BLaER1 treated with 17β-estradiol and CSF1 and Interleukin-3, amounts not matched to agents 10 nM and 100 nM (cell line): ENCODE measurements around the gene NFKBIE.

Experiments used
- H3K27ac ChIP-seq, 11 experiments: shearing (Covaris generic); formaldehyde crosslinking; 2 replicates each; pipeline ENCODE4 v1.8.1; 2022
- H3K27me3 ChIP-seq, 11 experiments: shearing (Covaris generic); formaldehyde crosslinking; 2 replicates each; pipeline ENCODE4 v1.8.1; 2022
- H3K36me3 ChIP-seq, 11 experiments: shearing (Covaris generic); formaldehyde crosslinking; 2 replicates each; pipeline ENCODE4 v1.8.1; 2022
- H3K4me1 ChIP-seq, 10 experiments: shearing (Covaris generic); formaldehyde crosslinking; 2 replicates each; pipeline ENCODE4 v1.8.1; 2022
- H3K4me2 ChIP-seq, 11 experiments: shearing (Covaris generic); formaldehyde crosslinking; 2 replicates each; pipeline ENCODE4 v1.8.1; 2022
- H3K4me3 ChIP-seq, 10 experiments: shearing (Covaris generic); formaldehyde crosslinking; 2 replicates each; pipeline ENCODE4 v1.8.1; 2022
- H3K9ac ChIP-seq, 11 experiments: shearing (Covaris generic); formaldehyde crosslinking; 2 replicates each; pipeline ENCODE4 v1.8.1; 2022
- H3K9me3 ChIP-seq, 11 experiments: shearing (Covaris generic); formaldehyde crosslinking; replicated peaks in 1 of 11; 2 replicates each; pipeline ENCODE4 v1.8.1; 2022
- H4K20me1 ChIP-seq, 11 experiments: shearing (Covaris generic); formaldehyde crosslinking; 2 replicates each; pipeline ENCODE4 v1.8.1; 2022
- Cebpa-rat ChIP-seq, 11 experiments: shearing (Covaris generic); IDR thresholded peaks; 2 replicates each; pipeline ENCODE4 v1.8.1; 2022

The NFKBIE gene

DNA sequence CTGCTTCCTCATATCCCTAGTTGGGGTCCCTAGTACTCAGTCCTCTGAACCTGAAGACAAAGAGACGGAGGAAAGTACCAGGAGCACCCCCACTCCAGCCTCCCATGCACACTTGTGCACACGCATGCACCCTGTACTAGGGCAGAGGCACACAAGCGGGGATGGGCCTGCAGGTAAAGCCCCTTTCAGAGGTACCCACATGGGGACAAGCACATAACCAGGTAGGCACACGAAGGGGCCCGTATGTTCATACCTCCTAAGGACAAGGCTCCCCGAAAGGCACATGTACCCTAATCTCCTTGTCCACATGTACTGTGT, 6.0 kb upstream of the NFKBIE start:
- no peak overlapping the region for H3K9ac ChIP-seq
- H3K4me2 ChIP-seq, result peak overlapping the region; percentile 80 to 93 (median 88); a peak in 20 of 22 replicates
- H3K27ac ChIP-seq, result no peak overlapping the region
- H3K9me3 ChIP-seq, result no peaks in the 10 kb centered on the region
- H4K20me1 ChIP-seq, result peaks cover 0 to 57% (median 15%) of the 10 kb centered on the region in 11 experiments; a peak in 10 of 22 replicates
- no peaks in the 10 kb centered on the region for H3K36me3 ChIP-seq
- peak overlapping the region in 9 of 10 experiments; percentile 54 to 72 (median 62); a peak in 10 of 20 replicates for H3K4me3 ChIP-seq
- H3K27me3 ChIP-seq, result peaks cover 64 to 84% (median 71%) of the 10 kb centered on the region in 11 experiments
- no peak for TF ChIP-seq Cebpa-rat (IDR thresholded peaks at IDR 0.05)
- H3K4me1 ChIP-seq, result peaks cover 11 to 35% (median 20%) of the 10 kb centered on the region in 10 experiments

DNA sequence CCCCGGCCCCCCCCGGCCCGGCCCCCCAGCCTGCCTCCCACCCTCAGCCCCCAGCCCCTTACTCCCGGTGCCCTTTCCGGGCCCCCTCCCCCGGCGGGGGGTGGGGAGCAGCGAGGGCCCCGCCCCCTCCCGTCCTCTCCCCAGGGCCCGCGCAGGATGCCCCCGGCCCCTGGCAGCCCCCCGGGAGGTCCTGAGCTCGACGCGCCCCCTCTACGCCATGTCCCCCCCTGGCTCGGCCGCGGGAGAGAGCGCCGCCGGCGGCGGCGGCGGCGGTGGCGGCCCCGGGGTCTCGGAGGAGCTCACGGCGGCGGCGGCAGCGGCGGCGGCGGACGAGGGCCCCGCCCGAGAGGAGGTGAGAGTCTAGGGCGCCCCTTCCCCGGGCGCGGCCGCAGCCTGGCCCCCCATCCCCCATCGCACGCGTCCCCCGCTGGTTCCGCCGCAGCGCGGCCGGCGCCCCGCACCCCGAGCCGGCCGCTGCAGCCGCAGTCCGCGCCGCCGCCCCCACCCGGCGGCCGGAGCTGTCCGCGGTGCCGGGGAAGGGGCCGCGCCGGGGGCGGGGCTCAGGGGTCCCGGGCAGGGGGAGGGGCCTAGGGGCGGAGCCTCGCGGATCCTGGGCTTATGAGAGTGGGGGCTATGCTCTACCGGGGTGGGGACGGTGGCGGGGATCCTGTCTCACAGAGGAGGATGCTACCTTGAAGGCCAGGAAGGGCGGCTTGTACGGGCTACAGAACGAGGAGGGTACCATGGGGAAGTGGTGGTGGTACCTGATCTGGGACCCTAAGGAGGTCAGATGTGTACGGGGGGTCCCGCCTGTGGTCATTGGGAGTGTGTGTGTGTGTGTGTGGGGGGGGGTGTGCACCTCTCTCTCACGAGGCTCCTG, 5.4 kb upstream of the NFKBIE start:
- no peak overlapping the region for H3K27ac ChIP-seq
- no peaks in the 10 kb centered on the region for H3K9me3 ChIP-seq
- peaks cover 58 to 78% (median 65%) of the 10 kb centered on the region in 11 experiments for H3K27me3 ChIP-seq
- no peaks in the 10 kb centered on the region for H3K36me3 ChIP-seq
- no peak for TF ChIP-seq Cebpa-rat (IDR thresholded peaks at IDR 0.05)
- H3K4me2 ChIP-seq, result peak overlapping the region; percentile 80 to 93 (median 88)
- peaks cover 0 to 51% (median 15%) of the 10 kb centered on the region in 11 experiments; a peak in 10 of 22 replicates for H4K20me1 ChIP-seq
- peak overlapping the region in 10 of 11 experiments; percentile 40 to 67 (median 49); a peak in 15 of 22 replicates for H3K9ac ChIP-seq
- peaks cover 16 to 41% (median 26%) of the 10 kb centered on the region in 10 experiments for H3K4me1 ChIP-seq
- H3K4me3 ChIP-seq, result peak overlapping the region; percentile 54 to 72 (median 63)

DNA sequence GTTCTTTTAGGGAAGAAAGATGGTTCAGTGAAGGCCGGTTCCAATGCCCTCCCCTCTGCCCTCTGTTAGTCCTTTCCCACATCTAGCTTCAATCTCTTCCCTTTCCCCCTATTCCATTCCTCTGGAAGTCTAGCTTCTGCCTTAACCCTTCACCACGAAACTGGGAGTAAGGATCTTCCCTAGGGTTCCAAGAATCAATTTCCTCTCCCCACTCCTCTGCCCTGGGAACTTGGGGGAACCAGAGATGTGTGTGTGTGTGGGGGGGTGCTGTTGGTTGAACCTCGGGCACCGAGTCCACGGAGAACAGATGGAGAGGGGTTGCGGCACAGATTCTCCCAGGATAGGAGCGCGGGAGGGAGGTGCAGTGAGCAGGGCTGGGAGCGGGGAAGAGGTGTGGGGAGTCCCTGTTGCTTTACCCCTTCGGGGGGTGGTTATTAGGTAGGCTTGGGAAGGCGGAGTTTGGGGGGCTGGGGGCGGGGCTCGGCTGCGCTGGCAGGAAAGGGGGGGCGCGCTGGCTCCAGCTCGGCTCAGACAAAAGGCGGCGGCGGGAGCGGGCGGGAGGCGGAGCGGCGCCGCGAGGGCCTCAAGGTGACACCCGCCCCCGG, 4.7 kb upstream of the NFKBIE start, which contains the start of gene TMEM151B:
TSS of gene TMEM151B (plus strand) at position 530 of the 605 bp plus-strand sequence. CDS start 293 bp downstream, outside the sequence.
- Histone ChIP-seq H3K4me2 (peak within 1 kb of the TSS; percentile 80 to 93 (median 88)), H3K9ac (peak within 1 kb of the TSS in 10 of 11 experiments; percentile 40 to 67 (median 49); a peak in 15 of 22 replicates), H3K36me3 (no peaks in the 10 kb centered on the region), H3K27ac (no peak within 1 kb of the TSS), H3K4me1 (peaks cover 18 to 42% (median 28%) of the 10 kb centered on the region in 10 experiments), H3K27me3 (peaks cover 52 to 71% (median 58%) of the 10 kb centered on the region in 11 experiments), H3K4me3 (peak within 1 kb of the TSS; percentile 54 to 72 (median 63)), H3K9me3 (no peaks in the 10 kb centered on the region), H4K20me1 (peaks cover 0 to 44% (median 15%) of the 10 kb centered on the region in 11 experiments; a peak in 10 of 22 replicates)
- no peak for TF ChIP-seq Cebpa-rat (IDR thresholded peaks at IDR 0.05)

DNA sequence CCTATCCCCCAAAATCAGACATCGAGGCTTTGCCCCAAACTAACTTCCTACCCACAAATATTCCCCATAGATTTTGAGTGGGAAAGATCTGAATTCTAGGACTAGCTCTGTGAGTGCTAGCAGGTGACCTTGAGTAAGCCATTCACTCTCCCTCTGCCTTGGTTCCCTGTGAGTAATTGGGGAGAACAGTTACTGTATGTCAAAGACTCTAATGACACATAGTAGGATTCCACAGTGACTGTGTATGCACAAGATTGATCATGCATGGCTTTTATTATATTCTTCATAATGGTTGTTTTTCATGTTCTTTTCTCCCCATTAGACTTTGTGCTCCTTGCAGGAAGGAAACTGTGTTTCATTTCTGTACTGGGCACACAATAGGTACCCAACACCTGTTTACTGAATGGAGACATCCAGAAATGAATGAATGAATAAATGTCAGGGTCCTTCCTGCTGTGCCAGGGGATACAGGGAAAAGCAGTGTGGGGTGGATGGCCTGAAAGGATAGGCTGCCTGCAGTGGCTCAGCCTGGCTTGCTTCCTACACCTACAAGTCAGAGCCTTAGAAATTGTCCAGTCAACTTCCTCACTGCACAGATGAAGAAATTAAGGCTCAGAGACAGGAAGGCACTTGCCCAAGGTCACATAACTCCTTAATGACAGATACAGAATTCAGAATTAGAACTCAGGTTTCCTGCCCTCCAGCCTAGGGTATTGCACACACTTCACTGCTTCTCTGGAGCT, 4.0 kb upstream of the NFKBIE start:
- Histone ChIP-seq H3K4me1 (peaks cover 18 to 42% (median 28%) of the 10 kb centered on the region in 10 experiments), H3K9me3 (no peaks in the 10 kb centered on the region), H3K27ac (no peak overlapping the region), H3K27me3 (peaks cover 52 to 64% (median 58%) of the 10 kb centered on the region in 11 experiments), H3K36me3 (no peaks in the 10 kb centered on the region), H3K9ac (no peak overlapping the region), H4K20me1 (peaks cover 0 to 44% (median 20%) of the 10 kb centered on the region in 11 experiments; a peak in 13 of 22 replicates), H3K4me2 (peak overlapping the region in 8 of 11 experiments; percentile 32 to 60 (median 42); a peak in 8 of 22 replicates), H3K4me3 (no peak overlapping the region)
- no peak for TF ChIP-seq Cebpa-rat (IDR thresholded peaks at IDR 0.05)

DNA sequence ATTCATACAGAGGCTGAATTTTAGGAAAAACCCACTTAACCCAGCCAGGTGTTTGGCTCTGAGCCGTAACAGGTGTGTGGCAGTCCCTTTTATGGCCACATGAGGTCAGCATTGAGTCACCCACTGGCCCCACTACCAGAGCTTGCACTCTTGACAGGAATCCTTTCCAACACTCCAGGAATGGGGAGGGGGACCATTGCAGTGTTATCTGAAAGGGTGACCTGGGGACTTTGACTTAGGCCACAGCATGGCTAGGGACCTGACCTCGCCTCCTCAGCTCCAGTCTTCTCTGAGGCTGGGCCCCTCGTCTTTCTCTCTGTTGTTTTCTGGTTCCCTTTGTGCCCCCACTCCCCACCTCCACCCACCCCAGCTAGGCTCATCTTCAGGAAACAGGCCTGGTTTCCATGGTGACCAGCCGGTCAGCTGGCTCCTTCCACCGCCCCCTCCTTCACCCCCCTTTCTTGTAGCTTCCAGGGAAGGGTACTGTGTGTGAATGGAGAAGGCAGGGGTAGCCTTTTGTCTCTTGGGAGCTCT, 2.8 kb upstream of the NFKBIE start:
- Histone ChIP-seq H3K9ac (no peak overlapping the region), H3K4me3 (no peak overlapping the region), H3K9me3 (no peaks in the 10 kb centered on the region), H3K36me3 (peaks cover 0 to 2% (median 0%) of the 10 kb centered on the region in 11 experiments; a peak in 3 of 22 replicates), H3K27me3 (peaks cover 51 to 55% (median 52%) of the 10 kb centered on the region in 11 experiments), H3K4me2 (peak overlapping the region in 10 of 11 experiments; percentile 2 to 67 (median 52); a peak in 14 of 22 replicates), H3K4me1 (peaks cover 27 to 46% (median 37%) of the 10 kb centered on the region in 10 experiments), H4K20me1 (peaks cover 0 to 49% (median 31%) of the 10 kb centered on the region in 11 experiments; a peak in 19 of 22 replicates), H3K27ac (no peak overlapping the region)
- TF ChIP-seq Cebpa-rat (IDR thresholded peaks at IDR 0.05), result no peak

DNA sequence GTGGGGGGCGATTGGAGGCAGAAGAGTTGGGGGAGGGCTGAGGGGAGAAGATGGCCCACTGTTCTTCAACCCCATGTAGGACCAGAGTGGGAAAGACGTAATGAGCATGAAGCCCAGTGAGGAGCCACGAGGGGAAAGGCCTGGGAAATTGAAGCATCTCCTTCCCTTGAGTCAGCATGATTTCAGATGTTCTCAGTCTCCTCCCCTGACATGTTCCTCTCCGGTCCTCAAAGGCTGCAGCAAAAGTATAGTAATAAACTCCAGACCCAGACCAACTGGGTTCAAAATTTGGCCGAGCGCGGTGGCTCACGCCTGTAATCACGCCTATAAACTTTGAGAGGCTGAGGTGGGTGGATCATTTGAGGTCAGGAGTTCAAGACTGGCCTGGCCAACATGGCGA, 1.9 kb upstream of the NFKBIE start:
- peaks cover 41 to 45% (median 43%) of the 10 kb centered on the region in 11 experiments for H3K27me3 ChIP-seq
- H3K27ac ChIP-seq, result no peak overlapping the region
- H3K4me3 ChIP-seq, result no peak overlapping the region
- H3K4me2 ChIP-seq, result peak overlapping the region in 2 of 11 experiments; percentile 71 to 74; a peak in 1 of 22 replicates
- H3K9me3 ChIP-seq, result no peaks in the 10 kb centered on the region
- no peak overlapping the region for H3K9ac ChIP-seq
- TF ChIP-seq Cebpa-rat (IDR thresholded peaks at IDR 0.05), result no peak
- peaks cover 36 to 55% (median 46%) of the 10 kb centered on the region in 10 experiments for H3K4me1 ChIP-seq
- H4K20me1 ChIP-seq, result peaks cover 0 to 57% (median 40%) of the 10 kb centered on the region in 11 experiments; a peak in 21 of 22 replicates
- peaks cover 0 to 12% (median 6%) of the 10 kb centered on the region in 11 experiments; a peak in 20 of 22 replicates for H3K36me3 ChIP-seq

DNA sequence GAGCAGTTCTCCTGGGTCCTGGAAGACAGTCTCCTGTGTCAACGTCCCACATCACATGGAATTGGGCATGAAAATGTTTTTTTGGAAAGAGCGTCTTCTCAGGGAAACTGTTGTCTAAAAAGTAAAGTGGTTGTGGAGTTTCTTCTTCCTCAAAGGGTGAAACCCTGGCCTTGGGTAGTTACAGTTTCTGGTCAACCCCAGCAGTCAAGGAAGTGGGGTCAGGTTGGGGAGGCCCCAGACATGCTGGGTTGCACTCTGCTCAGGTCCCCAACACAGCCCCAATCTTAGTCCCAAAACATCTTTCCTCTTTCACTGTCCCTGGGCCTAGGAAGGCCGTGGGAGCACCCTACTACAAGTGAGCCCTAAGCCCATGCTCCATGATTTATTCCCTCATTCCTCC, 996 bp upstream of the NFKBIE start:
- no peaks in the 10 kb centered on the region for H3K9me3 ChIP-seq
- H3K4me1 ChIP-seq, result peaks cover 45 to 64% (median 55%) of the 10 kb centered on the region in 10 experiments
- H4K20me1 ChIP-seq, result peaks cover 6 to 59% (median 44%) of the 10 kb centered on the region in 11 experiments; a peak in 21 of 22 replicates
- H3K36me3 ChIP-seq, result peaks cover 7 to 21% (median 15%) of the 10 kb centered on the region in 11 experiments
- H3K4me2 ChIP-seq, result peak overlapping the region in 7 of 11 experiments; percentile 56 to 98 (median 71); a peak in 12 of 22 replicates
- H3K27me3 ChIP-seq, result peaks cover 32 to 36% (median 34%) of the 10 kb centered on the region in 11 experiments
- no peak for TF ChIP-seq Cebpa-rat (IDR thresholded peaks at IDR 0.05)
- H3K9ac ChIP-seq, result no peak overlapping the region
- H3K27ac ChIP-seq, result peak overlapping the region in 4 of 11 experiments; percentile 53 to 94 (median 59); a peak in 6 of 22 replicates
- no peak overlapping the region for H3K4me3 ChIP-seq
